HG03565 (cell line): Measurements from ENCODE around the gene PEX10.

Source experiments
- ATAC-seq: cut with Tn5 transposase; IDR thresholded peaks from one replicate; pipeline ENCODE4 v1.9.1; 2021; ENCODE audit warnings: mild to moderate bottlenecking, moderate library complexity; ENCODE audit not compliant: unreplicated experiment

PEX10 gene

DNA sequence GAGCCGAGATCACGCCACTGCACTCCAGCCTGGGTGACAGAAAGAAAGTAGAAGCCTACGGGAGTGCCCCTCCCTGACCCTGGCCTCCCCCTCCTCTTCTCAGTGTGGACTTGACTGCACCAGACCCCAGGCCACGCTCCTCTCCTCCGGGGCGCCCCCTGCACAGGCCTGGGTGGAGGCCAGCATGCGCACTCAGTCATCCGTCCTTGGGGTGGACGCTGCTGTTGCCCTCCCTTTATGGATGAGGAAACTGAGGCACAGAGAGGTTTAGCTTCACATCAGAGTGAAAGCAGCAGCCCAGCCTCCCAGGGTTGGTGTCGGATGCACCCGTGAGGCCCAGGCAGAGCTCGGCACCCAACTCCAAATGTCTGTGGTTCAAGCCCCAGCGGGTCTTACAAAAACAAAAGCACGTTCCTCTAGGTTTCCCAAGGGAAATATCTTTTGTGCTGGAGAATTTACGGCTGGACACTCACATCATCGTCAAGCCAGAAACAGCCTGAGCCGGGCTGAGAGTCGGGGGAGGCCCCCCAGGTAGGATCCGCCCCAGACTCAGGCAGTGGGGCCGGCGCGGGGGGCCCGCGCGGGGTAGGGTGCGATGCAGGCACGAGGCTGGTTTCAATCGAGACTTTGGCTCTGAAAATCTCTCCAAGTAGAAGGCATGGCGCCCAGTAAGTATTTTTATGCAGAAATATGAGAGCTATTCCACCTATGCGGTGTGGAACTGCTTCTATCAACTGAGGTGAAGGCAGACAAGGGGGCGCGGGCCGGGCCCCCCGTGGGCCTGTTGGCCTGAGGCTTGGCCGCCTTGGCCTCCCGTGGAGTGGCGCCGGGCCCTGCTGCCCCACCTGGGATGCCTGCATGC lies 57.6 kb downstream of the PEX10 start:
- ATAC-seq: no peak
